HCEC 1CT (cell line): ENCODE measurements around the gene PREPL.

Experiments used
- DNase-seq: peaks from one replicate; pipeline ENCODE4 v3.0.0-alpha.2; 2017

PREPL gene

GRCh38 chr2:44291281-44292248, 69.7 kb downstream of the PREPL start:
- DNase-seq = peak; percentile 91

DNA sequence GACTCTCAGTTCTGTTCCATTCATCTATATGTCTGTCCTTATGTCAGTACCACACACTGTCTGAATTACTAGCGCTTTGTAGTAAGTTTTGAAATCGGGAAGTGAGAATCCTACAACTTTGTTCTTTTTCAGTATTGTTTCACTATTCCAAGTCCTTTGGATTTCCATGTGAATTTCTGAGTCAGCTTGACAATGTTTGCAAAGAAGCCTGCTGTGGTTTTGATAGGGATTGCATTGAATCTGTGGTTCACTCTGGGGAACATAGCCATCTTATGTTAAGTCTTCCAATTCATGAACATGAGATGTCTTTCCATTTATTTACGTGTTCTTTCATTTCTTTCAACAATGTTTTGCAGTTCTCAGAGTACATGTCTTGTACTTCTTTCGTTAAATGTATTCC, 71.0 kb downstream of the PREPL start:
- peak; percentile 59 for DNase-seq

DNA sequence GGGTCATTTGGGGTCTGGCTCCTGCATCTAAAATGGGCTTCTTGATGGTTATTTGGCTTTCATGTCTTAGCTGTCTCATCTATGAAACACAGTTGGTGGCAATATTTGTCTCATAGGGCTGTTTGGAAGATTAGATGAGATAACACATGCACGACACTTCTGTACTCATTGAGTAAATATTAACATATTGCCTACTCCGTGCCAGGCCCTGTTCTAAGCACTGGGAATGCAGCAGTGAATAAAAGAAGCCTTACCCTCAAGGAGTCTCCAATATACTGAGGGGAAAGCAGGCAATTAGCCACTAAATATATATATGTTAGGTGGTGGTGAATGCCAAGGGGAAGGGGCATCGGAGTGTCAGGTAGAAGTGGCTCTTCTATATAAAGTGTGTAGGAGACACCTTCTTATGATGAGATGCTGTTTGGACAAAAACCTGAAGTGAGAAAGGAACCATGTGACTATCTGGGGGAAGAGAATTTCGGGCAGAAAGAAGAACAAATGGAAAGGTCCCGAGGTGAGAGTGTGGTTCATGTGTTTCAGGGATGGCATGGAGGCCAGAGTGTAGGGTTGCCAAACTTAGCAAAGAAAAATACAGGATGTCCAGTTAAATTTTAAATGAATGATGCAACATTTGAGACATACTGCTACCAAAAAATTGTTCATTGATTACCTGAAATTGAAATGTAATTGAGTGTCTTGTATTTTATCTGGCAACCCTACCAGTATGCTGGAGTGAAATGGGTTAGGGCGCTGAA, 74.2 kb downstream of the PREPL start:
- no peak for DNase-seq

DNA sequence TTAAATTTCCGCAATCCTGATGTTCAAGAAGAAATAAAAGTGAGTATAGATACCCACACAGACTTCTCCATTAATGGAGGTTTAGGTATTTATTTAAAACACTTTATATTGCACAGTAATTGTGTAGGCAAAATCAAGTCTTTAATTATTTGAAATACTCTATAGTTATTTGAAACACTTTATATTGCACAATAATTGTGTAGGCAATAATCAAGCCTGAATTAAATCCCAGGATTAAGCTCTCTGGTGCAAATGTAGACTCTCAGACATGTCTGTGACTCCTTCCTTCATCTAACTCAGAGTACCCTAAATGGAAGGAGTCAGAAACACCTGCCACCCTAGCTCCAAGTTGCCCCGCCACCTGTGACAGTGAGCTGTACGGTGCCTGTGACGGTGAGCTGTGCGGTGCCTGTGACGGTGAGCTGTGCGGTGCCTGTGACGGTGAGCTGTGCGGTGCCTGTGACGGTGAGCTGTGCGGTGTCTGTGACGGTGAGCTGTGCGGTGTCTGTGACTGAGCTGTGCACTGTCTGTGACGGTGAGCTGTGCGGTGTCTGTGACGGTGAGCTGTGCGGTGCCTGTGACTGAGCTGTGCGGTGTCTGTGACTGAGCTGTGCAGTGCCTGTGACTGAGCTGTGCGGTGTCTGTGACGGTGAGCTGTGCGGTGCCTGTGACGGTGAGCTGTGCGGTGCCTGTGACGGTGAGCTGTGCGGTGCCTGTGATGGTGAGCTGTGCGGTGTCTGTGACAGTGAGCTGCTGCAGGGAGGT, 75.0 kb downstream of the PREPL start:
- DNase-seq = no peak

DNA sequence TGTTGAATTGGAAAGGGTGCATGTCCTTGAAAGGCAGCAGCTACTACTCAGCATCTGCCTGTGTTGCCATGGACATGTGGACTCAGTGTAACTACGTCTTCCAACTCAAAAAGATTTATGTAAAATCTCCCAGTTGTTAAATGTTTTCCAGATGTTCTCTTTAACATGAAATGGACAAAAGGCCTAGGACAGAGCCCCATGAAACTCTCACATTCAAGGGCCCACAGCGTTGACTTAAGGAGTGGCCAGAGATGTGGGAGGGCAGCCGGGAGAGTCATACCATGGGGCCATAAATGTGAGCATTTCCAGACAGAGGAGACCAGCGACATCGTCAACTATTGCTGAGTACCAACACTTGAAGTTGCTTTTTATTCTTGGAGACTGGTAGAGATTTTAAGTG, 76.1 kb downstream of the PREPL start:
- DNase-seq = no peak

GRCh38 chr2:44283116-44283666, 78.1 kb downstream of the PREPL start:
- DNase-seq = no peak

DNA sequence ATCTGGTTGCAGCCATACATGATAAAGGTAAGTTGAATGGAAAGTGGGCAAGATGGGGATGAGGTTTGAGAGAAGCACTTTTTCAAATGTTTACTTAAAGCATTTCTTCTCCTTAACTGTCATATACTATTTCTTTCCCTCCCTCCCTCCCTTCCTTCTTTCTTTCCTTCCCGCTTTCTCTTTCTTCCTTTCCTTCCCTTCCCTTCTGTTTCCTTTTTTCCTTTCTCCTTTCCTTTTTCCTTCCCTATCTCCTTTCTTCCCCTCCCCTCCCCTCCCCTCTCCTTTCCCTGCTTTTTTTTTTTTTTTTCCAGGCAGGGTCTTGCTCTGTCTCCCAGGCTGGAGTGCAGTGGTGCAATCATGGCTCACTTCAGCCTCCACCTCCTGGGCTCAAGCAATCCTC, 80.4 kb downstream of the PREPL start:
- no peak for DNase-seq

DNA sequence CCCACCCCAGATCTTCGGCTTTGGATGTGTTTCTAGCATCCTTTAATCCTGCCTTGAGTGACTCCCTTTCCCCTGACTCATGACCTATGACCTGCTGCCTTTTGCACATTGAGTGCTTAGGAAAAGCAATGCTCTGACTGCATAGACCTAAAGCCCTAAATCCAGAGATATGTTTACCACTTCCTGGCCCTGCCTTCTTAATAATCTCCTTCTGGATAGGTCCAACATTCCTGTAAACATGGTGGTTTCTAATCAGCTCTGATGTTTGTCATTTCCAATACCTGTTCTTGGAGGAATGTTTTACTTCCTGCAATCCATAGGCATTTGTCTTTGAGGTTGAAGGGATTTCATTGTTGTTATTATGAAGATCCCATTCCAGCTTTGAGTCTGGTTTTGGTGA, 83.8 kb downstream of the PREPL start:
- peak; percentile 12 for DNase-seq

- DNase-seq = peak; percentile 48
Observed at GRCh38 chr2:44275927-44276303, 85.4 kb downstream of the PREPL start.

DNA sequence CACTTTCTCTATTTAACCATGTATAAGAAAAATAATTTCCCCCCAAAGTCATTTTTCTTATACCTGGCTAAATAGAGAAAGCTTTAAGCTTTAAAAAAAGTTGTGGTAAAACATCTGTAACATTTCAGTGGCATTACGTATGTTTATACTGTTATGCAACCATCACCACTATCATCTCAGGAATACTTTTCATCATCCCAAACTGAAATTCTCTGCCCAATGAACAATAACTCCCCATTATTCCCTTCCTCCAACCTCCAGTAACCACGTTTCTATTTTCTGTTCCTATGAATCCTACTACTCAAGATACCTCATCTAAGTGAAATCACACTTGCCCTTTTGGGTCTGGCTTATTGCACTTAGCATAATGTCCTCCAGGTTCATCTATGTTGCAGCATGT, 87.7 kb downstream of the PREPL start:
- peak; percentile 43 for DNase-seq

- no peak for DNase-seq
Observed at GRCh38 chr2:44273076-44273475, 88.2 kb downstream of the PREPL start.

DNA sequence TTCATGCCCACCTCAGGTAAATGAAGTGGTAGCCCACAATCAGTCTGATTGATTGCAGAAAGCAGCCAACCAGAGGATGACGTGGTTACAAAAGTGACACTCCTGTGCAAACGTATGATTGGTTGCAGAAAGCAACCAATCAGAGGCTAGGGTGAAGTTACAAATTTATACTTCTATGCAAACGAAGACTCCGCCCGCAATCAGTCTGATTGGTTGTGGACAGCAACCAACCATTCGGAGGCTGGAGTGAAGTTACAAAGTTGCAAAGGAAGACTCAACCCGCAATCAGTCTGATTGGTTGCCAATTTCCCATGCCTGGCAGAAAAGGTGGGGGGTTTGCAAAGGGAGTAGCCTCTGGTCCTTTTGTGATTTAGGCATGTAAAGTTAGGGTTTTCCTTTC, 90.0 kb downstream of the PREPL start:
- no peak for DNase-seq

GRCh38 chr2:44269831-44270230, 91.5 kb downstream of the PREPL start:
- DNase-seq = no peak

DNA sequence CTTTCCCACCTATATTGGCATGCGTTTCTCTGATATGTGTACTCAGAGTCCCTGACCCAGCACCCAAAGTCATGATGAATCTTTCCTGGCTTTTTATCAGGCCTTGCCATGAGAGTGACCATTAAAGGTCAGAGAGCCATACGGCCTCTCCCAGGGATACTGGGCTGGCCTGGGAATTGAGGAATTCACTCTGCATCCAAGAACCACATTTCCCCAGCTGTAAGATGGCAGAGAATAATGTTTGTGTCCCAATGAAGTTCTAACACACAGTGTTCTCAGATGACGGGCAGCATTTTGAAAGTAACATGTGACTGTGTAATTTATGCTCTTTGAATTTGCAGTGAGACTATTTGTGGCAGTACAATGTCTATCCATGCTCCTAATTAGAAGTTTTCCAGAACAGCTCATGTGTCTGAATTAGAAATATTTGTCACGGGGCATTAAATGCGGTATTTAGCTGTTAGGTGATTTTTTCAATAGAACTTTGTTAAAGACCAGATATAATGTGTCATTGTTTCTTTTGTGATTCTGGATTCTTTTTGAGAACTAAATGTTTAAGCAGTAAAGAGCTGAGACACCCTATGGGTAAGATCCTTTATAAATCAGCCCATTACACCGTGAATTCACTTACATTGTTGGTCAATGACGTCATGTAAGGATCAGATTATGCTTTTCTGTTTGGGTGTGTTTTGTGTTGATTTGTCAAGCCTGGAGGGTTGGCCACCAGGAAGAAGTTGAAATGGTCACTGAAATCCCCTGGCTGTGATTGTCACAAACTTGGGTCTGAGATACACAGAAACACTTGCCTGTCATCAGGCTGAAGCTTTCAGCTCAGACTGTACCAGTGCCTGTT, 93.3 kb downstream of the PREPL start:
- DNase-seq = peak; percentile 25
